PC-3 (cell line): ENCODE data around the gene SLIT2.

Experiments used
- EZH2 ChIP-seq: fragments of 300-600 bp; sonication (generic); IDR thresholded peaks from one replicate; pipeline ENCODE4 v1.6.1; 2017; ENCODE audit warnings: antibody characterized with exemption, mild to moderate bottlenecking, low read length; ENCODE audit not compliant: unreplicated experiment
- TF ChIP-seq, protein P1 (sequence below): fragments of 300-600 bp; sonication (generic); conservative IDR thresholded peaks from 2 replicates; pipeline ENCODE4 v1.5.1; 2017; ENCODE audit warnings: antibody characterized with exemption, low read depth, mild to moderate bottlenecking, low read length

DNA sequence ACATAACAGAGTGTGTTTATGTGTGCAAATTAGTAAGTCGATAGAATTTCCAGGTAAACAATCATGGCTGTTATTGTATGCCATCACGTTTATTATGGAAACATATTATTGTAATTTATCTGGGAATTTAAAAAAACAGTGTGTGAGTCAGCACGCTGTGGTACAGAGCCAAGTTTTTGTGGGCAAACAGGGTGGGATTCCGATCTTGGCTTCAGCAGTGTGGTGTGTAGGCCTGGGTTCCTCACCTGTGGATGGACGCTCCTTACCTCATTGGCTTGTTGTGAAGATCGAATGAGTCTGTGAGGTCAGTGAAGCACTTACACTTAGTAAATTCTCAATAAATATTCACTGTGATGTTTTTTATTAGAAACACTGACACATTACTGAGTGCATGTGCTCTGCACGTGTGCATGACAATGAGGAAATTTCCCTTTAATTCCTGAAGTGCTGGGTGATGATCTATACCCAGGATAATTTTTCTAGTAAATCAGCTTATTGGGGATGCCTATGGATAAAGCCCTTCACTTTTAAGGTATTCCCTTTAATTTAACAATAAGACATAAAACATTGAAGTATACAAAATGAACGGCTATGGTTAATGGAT lies 36.4 kb downstream of the SLIT2 start:
- TF ChIP-seq, protein P1, sequence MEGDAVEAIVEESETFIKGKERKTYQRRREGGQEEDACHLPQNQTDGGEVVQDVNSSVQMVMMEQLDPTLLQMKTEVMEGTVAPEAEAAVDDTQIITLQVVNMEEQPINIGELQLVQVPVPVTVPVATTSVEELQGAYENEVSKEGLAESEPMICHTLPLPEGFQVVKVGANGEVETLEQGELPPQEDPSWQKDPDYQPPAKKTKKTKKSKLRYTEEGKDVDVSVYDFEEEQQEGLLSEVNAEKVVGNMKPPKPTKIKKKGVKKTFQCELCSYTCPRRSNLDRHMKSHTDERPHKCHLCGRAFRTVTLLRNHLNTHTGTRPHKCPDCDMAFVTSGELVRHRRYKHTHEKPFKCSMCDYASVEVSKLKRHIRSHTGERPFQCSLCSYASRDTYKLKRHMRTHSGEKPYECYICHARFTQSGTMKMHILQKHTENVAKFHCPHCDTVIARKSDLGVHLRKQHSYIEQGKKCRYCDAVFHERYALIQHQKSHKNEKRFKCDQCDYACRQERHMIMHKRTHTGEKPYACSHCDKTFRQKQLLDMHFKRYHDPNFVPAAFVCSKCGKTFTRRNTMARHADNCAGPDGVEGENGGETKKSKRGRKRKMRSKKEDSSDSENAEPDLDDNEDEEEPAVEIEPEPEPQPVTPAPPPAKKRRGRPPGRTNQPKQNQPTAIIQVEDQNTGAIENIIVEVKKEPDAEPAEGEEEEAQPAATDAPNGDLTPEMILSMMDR, result no peak
- no peak for TF ChIP-seq EZH2
